Measurements from ENCODE around the gene DCP2.

Gene DCP2

DNA sequence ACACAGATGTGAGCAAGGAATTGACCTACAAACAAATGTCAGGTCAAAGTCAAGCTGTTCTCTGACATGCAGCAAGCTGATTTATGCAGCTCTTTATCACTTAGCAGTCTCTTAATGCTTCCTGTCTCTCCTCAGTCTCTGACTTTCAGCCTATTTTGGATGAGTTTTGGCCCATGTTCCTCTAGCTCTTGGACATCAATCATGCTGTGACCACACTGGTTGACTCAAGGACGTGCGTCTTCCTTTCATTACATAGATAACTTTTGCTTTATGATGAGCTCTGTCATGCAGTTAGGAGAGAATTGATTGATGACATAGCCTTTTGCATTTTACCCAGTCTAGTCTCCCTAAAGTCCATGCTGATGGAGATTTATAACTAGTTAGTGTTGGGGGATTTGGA lies 45.1 kb upstream of the DCP2 start:
- no peak overlapping the region for H2AFZ ChIP-seq (ENCODE audit: low read length)
- H3K4me1 ChIP-seq (ENCODE audit: insufficient read depth, low read length, severe bottlenecking): peaks cover 51% of the 10 kb centered on the region
- H3F3A ChIP-seq (ENCODE audit: insufficient read depth, low read length): 0 out of 2 replicates have a peak, but pooled peaks cover 5% of the 10 kb centered on the region
- H3K9me3 ChIP-seq (ENCODE audit: low read length): no peaks in the 10 kb centered on the region
- H3K4me2 ChIP-seq (ENCODE audit: low read length): no peak overlapping the region
- H3K4me3 ChIP-seq (ENCODE audit: low read depth, low read length, poor library complexity, severe bottlenecking): no peak overlapping the region
- no peaks in the 10 kb centered on the region for H3K9me2 ChIP-seq (ENCODE audit: low read depth, low read length)
- H3K36me3 ChIP-seq (ENCODE audit: insufficient read depth, low read length): no peaks in the 10 kb centered on the region
- H3K27me3 ChIP-seq (ENCODE audit: insufficient read depth, low read length): no peaks in the 10 kb centered on the region
- no peaks in the 10 kb centered on the region for H4K20me1 ChIP-seq (ENCODE audit: insufficient read depth, low read length)
- H3K27ac ChIP-seq (ENCODE audit: low read depth, low read length, poor library complexity, severe bottlenecking): peak overlapping the region; percentile 91
- H3K79me2 ChIP-seq (ENCODE audit: insufficient read depth, low read length): no peaks in the 10 kb centered on the region
- H3K9ac ChIP-seq (ENCODE audit: low read length): no peak overlapping the region; the same call in 1 of the 2 replicates
- TF ChIP-seq, protein P1, sequence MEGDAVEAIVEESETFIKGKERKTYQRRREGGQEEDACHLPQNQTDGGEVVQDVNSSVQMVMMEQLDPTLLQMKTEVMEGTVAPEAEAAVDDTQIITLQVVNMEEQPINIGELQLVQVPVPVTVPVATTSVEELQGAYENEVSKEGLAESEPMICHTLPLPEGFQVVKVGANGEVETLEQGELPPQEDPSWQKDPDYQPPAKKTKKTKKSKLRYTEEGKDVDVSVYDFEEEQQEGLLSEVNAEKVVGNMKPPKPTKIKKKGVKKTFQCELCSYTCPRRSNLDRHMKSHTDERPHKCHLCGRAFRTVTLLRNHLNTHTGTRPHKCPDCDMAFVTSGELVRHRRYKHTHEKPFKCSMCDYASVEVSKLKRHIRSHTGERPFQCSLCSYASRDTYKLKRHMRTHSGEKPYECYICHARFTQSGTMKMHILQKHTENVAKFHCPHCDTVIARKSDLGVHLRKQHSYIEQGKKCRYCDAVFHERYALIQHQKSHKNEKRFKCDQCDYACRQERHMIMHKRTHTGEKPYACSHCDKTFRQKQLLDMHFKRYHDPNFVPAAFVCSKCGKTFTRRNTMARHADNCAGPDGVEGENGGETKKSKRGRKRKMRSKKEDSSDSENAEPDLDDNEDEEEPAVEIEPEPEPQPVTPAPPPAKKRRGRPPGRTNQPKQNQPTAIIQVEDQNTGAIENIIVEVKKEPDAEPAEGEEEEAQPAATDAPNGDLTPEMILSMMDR (IDR thresholded peaks at IDR 0.05; ENCODE audit: low read length): no peak
- TF ChIP-seq EZH2 (IDR thresholded peaks at IDR 0.05; ENCODE audit: borderline replicate concordance, low read length): no peak

GRCh38 chr5:112933105-112933504 lies 43.5 kb upstream of the DCP2 start:
- no peak overlapping the region for H3K4me3 ChIP-seq (ENCODE audit: low read depth, low read length, poor library complexity, severe bottlenecking)
- H3K4me2 ChIP-seq (ENCODE audit: low read length): no peak overlapping the region
- no peaks in the 10 kb centered on the region for H3K36me3 ChIP-seq (ENCODE audit: insufficient read depth, low read length)
- H3F3A ChIP-seq (ENCODE audit: insufficient read depth, low read length): 0 out of 2 replicates have a peak, but pooled peaks cover 5% of the 10 kb centered on the region
- H3K27ac ChIP-seq (ENCODE audit: low read depth, low read length, poor library complexity, severe bottlenecking): no peak overlapping the region
- no peak for TF ChIP-seq EZH2 (IDR thresholded peaks at IDR 0.05; ENCODE audit: borderline replicate concordance, low read length)
- TF ChIP-seq, protein P1 (IDR thresholded peaks at IDR 0.05; ENCODE audit: low read length): no peak
- no peak overlapping the region for H3K9ac ChIP-seq (ENCODE audit: low read length)
- no peaks in the 10 kb centered on the region for H4K20me1 ChIP-seq (ENCODE audit: insufficient read depth, low read length)
- H3K4me1 ChIP-seq (ENCODE audit: insufficient read depth, low read length, severe bottlenecking): peaks cover 35% of the 10 kb centered on the region
- H3K9me3 ChIP-seq (ENCODE audit: low read length): no peaks in the 10 kb centered on the region
- no peaks in the 10 kb centered on the region for H3K9me2 ChIP-seq (ENCODE audit: low read depth, low read length)
- no peaks in the 10 kb centered on the region for H3K79me2 ChIP-seq (ENCODE audit: insufficient read depth, low read length)
- H2AFZ ChIP-seq (ENCODE audit: low read length): no peak overlapping the region
- no peaks in the 10 kb centered on the region for H3K27me3 ChIP-seq (ENCODE audit: insufficient read depth, low read length)

GRCh38 chr5:112933651-112934365 lies 42.8 kb upstream of the DCP2 start:
- no peak overlapping the region for H3K4me2 ChIP-seq (ENCODE audit: low read length)
- H3K27ac ChIP-seq (ENCODE audit: low read depth, low read length, poor library complexity, severe bottlenecking): no peak overlapping the region
- no peak overlapping the region for H3K4me3 ChIP-seq (ENCODE audit: low read depth, low read length, poor library complexity, severe bottlenecking)
- TF ChIP-seq EZH2 (IDR thresholded peaks at IDR 0.05; ENCODE audit: borderline replicate concordance, low read length): no peak
- TF ChIP-seq, protein P1 (IDR thresholded peaks at IDR 0.05; ENCODE audit: low read length): no peak
- no peaks in the 10 kb centered on the region for H3K9me2 ChIP-seq (ENCODE audit: low read depth, low read length)
- no peaks in the 10 kb centered on the region for H3K9me3 ChIP-seq (ENCODE audit: low read length)
- no peak overlapping the region for H3K9ac ChIP-seq (ENCODE audit: low read length)
- no peak overlapping the region for H2AFZ ChIP-seq (ENCODE audit: low read length)
- H3K79me2 ChIP-seq (ENCODE audit: insufficient read depth, low read length): no peaks in the 10 kb centered on the region
- 0 out of 2 replicates have a peak, but pooled peaks cover 5% of the 10 kb centered on the region for H3F3A ChIP-seq (ENCODE audit: insufficient read depth, low read length)
- no peaks in the 10 kb centered on the region for H3K27me3 ChIP-seq (ENCODE audit: insufficient read depth, low read length)
- H4K20me1 ChIP-seq (ENCODE audit: insufficient read depth, low read length): no peaks in the 10 kb centered on the region
- H3K4me1 ChIP-seq (ENCODE audit: insufficient read depth, low read length, severe bottlenecking): peaks cover 28% of the 10 kb centered on the region
- no peaks in the 10 kb centered on the region for H3K36me3 ChIP-seq (ENCODE audit: insufficient read depth, low read length)

Data from OCI-LY1 (cell line).